GM12878 (cell line): ENCODE measurements around the gene PFN3. TPM values are rescaled to one million over a fixed set of nuclear protein-coding genes. Genes with fewer than 3 reads are reported as not detected.

Experiments
- CBFB ChIP-seq: IDR thresholded peaks from 2 replicates; pipeline ENCODE4 v1.6.1; 2016; ENCODE audit warnings: antibody characterized with exemption, low read depth
- CEBPB ChIP-seq, 2 experiments: fragments of 150-350 bp in 1 of 2; IDR thresholded peaks; 2 replicates each; pipeline ENCODE4 v1.6.1; 2012 to 2014; ENCODE audit warnings: low read depth in 2 of 2, low read length in 2 of 2, borderline replicate concordance in 1 of 2, inconsistent platforms in 1 of 2
- EZH2 ChIP-seq: IDR thresholded peaks from 2 replicates; pipeline ENCODE4 v1.6.1; 2012; ENCODE audit warnings: low read depth, mild to moderate bottlenecking, control low read depth, inconsistent platforms, low read length, borderline replicate concordance; ENCODE audit not compliant: control insufficient read depth
- JUNB ChIP-seq: IDR thresholded peaks from 2 replicates; pipeline ENCODE4 v1.6.1; 2016; ENCODE audit warnings: antibody characterized with exemption, mild to moderate bottlenecking
- MTA3 ChIP-seq: IDR thresholded peaks from 2 replicates; pipeline ENCODE4 v1.6.1; 2012; ENCODE audit warnings: low read length, inconsistent platforms, borderline replicate concordance
- NRF1 ChIP-seq: conservative IDR thresholded peaks from 2 replicates; pipeline ENCODE4 v1.6.1; 2011; ENCODE audit warnings: mild to moderate bottlenecking, low read depth, low read length, improper control_type of control experiment
- RAD21 ChIP-seq: IDR thresholded peaks from 2 replicates; pipeline ENCODE4 v1.6.1; 2011; ENCODE audit warnings: mild to moderate bottlenecking, low read depth, low read length, moderate library complexity; ENCODE audit not compliant: insufficient read depth
- RUNX3 ChIP-seq: IDR thresholded peaks from 2 replicates; pipeline ENCODE4 v1.6.1; 2012; ENCODE audit warnings: low read length, inconsistent platforms
- SMARCA5 ChIP-seq: fragments of 450-650 bp; IDR thresholded peaks from 2 replicates; pipeline ENCODE4 v1.6.1; 2017; ENCODE audit warnings: mild to moderate bottlenecking
- TARDBP ChIP-seq: IDR thresholded peaks from 2 replicates; pipeline ENCODE4 v1.6.1; 2016; ENCODE audit warnings: borderline replicate concordance
- ZNF217 ChIP-seq: fragments of 450-650 bp; IDR thresholded peaks from 2 replicates; pipeline ENCODE4 v1.6.1; 2017; ENCODE audit warnings: antibody characterized with exemption, mild to moderate bottlenecking
- ZSCAN29 ChIP-seq: fragments of 450-650 bp; IDR thresholded peaks from 2 replicates; pipeline ENCODE4 v1.6.1; 2017; ENCODE audit warnings: mild to moderate bottlenecking, moderate library complexity
- polyA plus RNA-seq, 11 experiments: library from polyadenylated mRNA; depleted of rRNA in 4 of 11; unstranded in 6 of 11; stranded (reverse) in 5 of 11; fragments of >200 nt; fragmentation: Nextera tagmentation in 4 of 11; fragmentation: Illumina TruSeq in 1 of 11; extraction: Ambion mirVana in 4 of 11; extraction: Trizol in 1 of 11; gene quantifications; 1 replicate in 1 of 11; 2 replicates in 10 of 11; pipeline versions ENCODE4 v1.2.1 to v1.2.3, GENCODE V29; 2011 to 2016; ENCODE audit warnings: inconsistent platforms in 2 of 11, missing spikeins in 2 of 11, low read depth in 1 of 11
- total RNA-seq, 4 experiments: library from RNA; depleted of rRNA in 3 of 4; stranded (reverse); fragments of >200 nt in 3 of 4; fragmentation: Illumina TruSeq in 1 of 4; extraction: Trizol in 1 of 4; gene quantifications; 2 replicates each; pipeline versions ENCODE4 v1.2.1 to v1.2.3, GENCODE V29; 2013 to 2021
- TF ChIP-seq, protein P1 (sequence below): IDR thresholded peaks from 2 replicates; pipeline ENCODE4 v1.6.1; 2011; ENCODE audit warnings: low read depth, mild to moderate bottlenecking, low read length, moderate library complexity, borderline replicate concordance; ENCODE audit errors: extremely low read depth
- TF ChIP-seq, protein P2 (sequence below): fragments of 450-650 bp; IDR thresholded peaks from 2 replicates; pipeline ENCODE4 v1.6.1; 2017; ENCODE audit warnings: mild to moderate bottlenecking, moderate library complexity
- TF ChIP-seq, protein P3 (sequence below): fragments of 450-650 bp; conservative IDR thresholded peaks from 2 replicates; pipeline ENCODE4 v1.6.1; 2017; ENCODE audit warnings: mild to moderate bottlenecking, moderate library complexity
- TF ChIP-seq, protein P4 (sequence below): IDR thresholded peaks from 2 replicates; pipeline ENCODE4 v1.6.1; 2012; ENCODE audit warnings: mild to moderate bottlenecking, low read depth, low read length
- TF ChIP-seq, protein P5 (sequence below): fragments of 150-350 bp; IDR thresholded peaks from 2 replicates; pipeline ENCODE4 v1.6.1; 2016; ENCODE audit warnings: low read depth, low read length

PFN3 gene
- total and polyA plus RNA-seq, 10 of the 15 experiments (the other 5 are each of a cell fraction or from before 2014, with no cell fraction given), result not detected

DNA sequence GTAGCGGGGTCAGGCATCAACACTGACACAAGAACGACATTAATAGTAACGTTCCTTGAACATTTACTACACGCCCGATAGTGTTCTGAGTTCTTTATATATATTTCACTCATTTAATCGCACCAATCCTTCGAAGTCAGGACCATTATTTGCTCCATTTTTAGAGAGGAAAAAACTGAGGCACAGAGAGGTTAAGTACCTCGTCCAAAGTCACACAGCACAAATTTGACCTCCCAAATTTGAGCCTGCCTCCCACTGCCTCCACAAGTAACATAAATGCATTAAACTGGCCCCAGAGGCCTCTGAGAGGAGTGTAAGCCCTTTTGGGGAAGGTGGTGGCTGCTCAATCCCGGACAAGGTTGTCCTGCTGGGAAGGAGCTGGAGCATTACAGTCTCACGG lies 36.9 kb downstream of the PFN3 start (continued):
- TF ChIP-seq JUNB (no peak), TARDBP (no peak), SMARCA5 (peak; percentile 97), ZSCAN29 (no peak), CBFB (0 out of 2 replicates have a peak, but pooled peaks have one; percentile 0), RAD21 (no peak), NRF1 (no peak), CEBPB (IDR thresholded peaks at IDR 0.05; ENCODE audit: borderline replicate concordance in 1 of 2, low read depth in 2 of 2, low read length in 2 of 2) (no peak), EZH2 (no peak), ZNF217 (peak; percentile 75; the same call in 1 of the 2 replicates), MTA3 (no peak), RUNX3 (no peak)
- TF ChIP-seq, protein P1, sequence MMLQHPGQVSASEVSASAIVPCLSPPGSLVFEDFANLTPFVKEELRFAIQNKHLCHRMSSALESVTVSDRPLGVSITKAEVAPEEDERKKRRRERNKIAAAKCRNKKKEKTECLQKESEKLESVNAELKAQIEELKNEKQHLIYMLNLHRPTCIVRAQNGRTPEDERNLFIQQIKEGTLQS, result no peak
- TF ChIP-seq, protein P2, sequence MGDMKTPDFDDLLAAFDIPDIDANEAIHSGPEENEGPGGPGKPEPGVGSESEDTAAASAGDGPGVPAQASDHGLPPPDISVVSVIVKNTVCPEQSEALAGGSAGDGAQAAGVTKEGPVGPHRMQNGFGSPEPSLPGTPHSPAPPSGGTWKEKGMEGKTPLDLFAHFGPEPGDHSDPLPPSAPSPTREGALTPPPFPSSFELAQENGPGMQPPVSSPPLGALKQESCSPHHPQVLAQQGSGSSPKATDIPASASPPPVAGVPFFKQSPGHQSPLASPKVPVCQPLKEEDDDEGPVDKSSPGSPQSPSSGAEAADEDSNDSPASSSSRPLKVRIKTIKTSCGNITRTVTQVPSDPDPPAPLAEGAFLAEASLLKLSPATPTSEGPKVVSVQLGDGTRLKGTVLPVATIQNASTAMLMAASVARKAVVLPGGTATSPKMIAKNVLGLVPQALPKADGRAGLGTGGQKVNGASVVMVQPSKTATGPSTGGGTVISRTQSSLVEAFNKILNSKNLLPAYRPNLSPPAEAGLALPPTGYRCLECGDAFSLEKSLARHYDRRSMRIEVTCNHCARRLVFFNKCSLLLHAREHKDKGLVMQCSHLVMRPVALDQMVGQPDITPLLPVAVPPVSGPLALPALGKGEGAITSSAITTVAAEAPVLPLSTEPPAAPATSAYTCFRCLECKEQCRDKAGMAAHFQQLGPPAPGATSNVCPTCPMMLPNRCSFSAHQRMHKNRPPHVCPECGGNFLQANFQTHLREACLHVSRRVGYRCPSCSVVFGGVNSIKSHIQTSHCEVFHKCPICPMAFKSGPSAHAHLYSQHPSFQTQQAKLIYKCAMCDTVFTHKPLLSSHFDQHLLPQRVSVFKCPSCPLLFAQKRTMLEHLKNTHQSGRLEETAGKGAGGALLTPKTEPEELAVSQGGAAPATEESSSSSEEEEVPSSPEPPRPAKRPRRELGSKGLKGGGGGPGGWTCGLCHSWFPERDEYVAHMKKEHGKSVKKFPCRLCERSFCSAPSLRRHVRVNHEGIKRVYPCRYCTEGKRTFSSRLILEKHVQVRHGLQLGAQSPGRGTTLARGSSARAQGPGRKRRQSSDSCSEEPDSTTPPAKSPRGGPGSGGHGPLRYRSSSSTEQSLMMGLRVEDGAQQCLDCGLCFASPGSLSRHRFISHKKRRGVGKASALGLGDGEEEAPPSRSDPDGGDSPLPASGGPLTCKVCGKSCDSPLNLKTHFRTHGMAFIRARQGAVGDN, result no peak
- TF ChIP-seq, protein P3, sequence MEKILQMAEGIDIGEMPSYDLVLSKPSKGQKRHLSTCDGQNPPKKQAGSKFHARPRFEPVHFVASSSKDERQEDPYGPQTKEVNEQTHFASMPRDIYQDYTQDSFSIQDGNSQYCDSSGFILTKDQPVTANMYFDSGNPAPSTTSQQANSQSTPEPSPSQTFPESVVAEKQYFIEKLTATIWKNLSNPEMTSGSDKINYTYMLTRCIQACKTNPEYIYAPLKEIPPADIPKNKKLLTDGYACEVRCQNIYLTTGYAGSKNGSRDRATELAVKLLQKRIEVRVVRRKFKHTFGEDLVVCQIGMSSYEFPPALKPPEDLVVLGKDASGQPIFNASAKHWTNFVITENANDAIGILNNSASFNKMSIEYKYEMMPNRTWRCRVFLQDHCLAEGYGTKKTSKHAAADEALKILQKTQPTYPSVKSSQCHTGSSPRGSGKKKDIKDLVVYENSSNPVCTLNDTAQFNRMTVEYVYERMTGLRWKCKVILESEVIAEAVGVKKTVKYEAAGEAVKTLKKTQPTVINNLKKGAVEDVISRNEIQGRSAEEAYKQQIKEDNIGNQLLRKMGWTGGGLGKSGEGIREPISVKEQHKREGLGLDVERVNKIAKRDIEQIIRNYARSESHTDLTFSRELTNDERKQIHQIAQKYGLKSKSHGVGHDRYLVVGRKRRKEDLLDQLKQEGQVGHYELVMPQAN, result 0 out of 2 replicates have a peak, but pooled peaks have one; percentile 44
- TF ChIP-seq, protein P4, sequence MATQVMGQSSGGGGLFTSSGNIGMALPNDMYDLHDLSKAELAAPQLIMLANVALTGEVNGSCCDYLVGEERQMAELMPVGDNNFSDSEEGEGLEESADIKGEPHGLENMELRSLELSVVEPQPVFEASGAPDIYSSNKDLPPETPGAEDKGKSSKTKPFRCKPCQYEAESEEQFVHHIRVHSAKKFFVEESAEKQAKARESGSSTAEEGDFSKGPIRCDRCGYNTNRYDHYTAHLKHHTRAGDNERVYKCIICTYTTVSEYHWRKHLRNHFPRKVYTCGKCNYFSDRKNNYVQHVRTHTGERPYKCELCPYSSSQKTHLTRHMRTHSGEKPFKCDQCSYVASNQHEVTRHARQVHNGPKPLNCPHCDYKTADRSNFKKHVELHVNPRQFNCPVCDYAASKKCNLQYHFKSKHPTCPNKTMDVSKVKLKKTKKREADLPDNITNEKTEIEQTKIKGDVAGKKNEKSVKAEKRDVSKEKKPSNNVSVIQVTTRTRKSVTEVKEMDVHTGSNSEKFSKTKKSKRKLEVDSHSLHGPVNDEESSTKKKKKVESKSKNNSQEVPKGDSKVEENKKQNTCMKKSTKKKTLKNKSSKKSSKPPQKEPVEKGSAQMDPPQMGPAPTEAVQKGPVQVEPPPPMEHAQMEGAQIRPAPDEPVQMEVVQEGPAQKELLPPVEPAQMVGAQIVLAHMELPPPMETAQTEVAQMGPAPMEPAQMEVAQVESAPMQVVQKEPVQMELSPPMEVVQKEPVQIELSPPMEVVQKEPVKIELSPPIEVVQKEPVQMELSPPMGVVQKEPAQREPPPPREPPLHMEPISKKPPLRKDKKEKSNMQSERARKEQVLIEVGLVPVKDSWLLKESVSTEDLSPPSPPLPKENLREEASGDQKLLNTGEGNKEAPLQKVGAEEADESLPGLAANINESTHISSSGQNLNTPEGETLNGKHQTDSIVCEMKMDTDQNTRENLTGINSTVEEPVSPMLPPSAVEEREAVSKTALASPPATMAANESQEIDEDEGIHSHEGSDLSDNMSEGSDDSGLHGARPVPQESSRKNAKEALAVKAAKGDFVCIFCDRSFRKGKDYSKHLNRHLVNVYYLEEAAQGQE, result no peak
- TF ChIP-seq, protein P5, sequence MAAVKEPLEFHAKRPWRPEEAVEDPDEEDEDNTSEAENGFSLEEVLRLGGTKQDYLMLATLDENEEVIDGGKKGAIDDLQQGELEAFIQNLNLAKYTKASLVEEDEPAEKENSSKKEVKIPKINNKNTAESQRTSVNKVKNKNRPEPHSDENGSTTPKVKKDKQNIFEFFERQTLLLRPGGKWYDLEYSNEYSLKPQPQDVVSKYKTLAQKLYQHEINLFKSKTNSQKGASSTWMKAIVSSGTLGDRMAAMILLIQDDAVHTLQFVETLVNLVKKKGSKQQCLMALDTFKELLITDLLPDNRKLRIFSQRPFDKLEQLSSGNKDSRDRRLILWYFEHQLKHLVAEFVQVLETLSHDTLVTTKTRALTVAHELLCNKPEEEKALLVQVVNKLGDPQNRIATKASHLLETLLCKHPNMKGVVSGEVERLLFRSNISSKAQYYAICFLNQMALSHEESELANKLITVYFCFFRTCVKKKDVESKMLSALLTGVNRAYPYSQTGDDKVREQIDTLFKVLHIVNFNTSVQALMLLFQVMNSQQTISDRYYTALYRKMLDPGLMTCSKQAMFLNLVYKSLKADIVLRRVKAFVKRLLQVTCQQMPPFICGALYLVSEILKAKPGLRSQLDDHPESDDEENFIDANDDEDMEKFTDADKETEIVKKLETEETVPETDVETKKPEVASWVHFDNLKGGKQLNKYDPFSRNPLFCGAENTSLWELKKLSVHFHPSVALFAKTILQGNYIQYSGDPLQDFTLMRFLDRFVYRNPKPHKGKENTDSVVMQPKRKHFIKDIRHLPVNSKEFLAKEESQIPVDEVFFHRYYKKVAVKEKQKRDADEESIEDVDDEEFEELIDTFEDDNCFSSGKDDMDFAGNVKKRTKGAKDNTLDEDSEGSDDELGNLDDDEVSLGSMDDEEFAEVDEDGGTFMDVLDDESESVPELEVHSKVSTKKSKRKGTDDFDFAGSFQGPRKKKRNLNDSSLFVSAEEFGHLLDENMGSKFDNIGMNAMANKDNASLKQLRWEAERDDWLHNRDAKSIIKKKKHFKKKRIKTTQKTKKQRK, result no peak
